Uterus (tissue), 4 donors: ENCODE data around the gene APAF1. TPM values are rescaled to one million over a fixed set of nuclear protein-coding genes. Genes with fewer than 3 reads are reported as not detected.

ENCODE experiments used
- DNase-seq, 2 donors: peaks; one replicate each; pipeline ENCODE4 v3.0.0-alpha.2; 2019 to 2020
- H3K27ac ChIP-seq, 2 donors: fragments of 200-600 bp; sonication (generic); 1 replicate in 1 of 2; 2 replicates in 1 of 2; pipeline ENCODE4 v1.5.1; 2016 to 2018
- H3K27me3 ChIP-seq, 2 donors: fragments of 200-600 bp; sonication (generic); one replicate each; pipeline ENCODE4 v1.5.1; 2018 to 2019; ENCODE audit warnings: control low read depth in 1 of 2
- H3K36me3 ChIP-seq, 2 donors: fragments of 200-600 bp; sonication (generic); one replicate each; pipeline ENCODE4 v1.5.1; 2019; ENCODE audit warnings: control low read depth in 1 of 2
- H3K4me1 ChIP-seq, 2 donors: fragments of 200-600 bp; sonication (generic); one replicate each; pipeline ENCODE4 v1.5.1; 2018 to 2019; ENCODE audit warnings: control low read depth in 1 of 2
- H3K4me3 ChIP-seq, 2 donors: fragments of 200-600 bp; sonication (generic); 1 replicate in 1 of 2; 2 replicates in 1 of 2; pipeline ENCODE4 v1.5.1; 2018 to 2019; ENCODE audit warnings: mild to moderate bottlenecking in 1 of 2
- H3K9me3 ChIP-seq, 2 donors: fragments of 200-600 bp; sonication (generic); one replicate each; pipeline ENCODE4 v1.5.1; 2019; ENCODE audit warnings: control low read depth in 1 of 2
- POLR2A ChIP-seq, 2 donors: fragments of 450-650 bp; IDR thresholded peaks; one replicate each; pipeline ENCODE4 v1.6.1; 2016; ENCODE audit warnings: antibody characterized with exemption in 2 of 2, mild to moderate bottlenecking in 1 of 2, moderate library complexity in 1 of 2
- intact Hi-C: fragments of 100-400 bp; cut with DNase I; formaldehyde crosslinking; loops from one replicate; pipeline ENCODE4 v1.15.1; 2023; ENCODE audit warnings: low total_unique reads
- total RNA-seq, 4 donors: library from RNA; depleted of rRNA in 3 of 4; stranded (reverse); fragments of >200 nt in 3 of 4; gene quantifications; one replicate each; pipeline versions ENCODE4 v1.1.0 to v1.2.4, GENCODE V29; 2014 to 2023
- TF ChIP-seq, protein P1 (sequence below), 4 experiments: fragments of 200-600 bp in 2 of 4; fragments of 450-650 bp in 2 of 4; sonication (generic) in 2 of 4; IDR thresholded peaks; one replicate each; pipeline ENCODE4 v1.5.1; 2016 to 2019; ENCODE audit warnings: antibody characterized with exemption in 4 of 4, mild to moderate bottlenecking in 2 of 4, moderate library complexity in 1 of 4
- donor health status: DM: yes; HTN: yes; CAD: no.

APAF1 gene
- total RNA-seq, 4 donors from 2014 or later = 4.6 to 57.8 (median 14.6) TPM

- Histone ChIP-seq H3K27me3 (no peaks in the 10 kb centered on the region), H3K4me1 (no peaks in the 10 kb centered on the region), H3K9me3 (no peaks in the 10 kb centered on the region), H3K4me3 (no peak overlapping the region), H3K36me3 (no peaks in the 10 kb centered on the region), H3K27ac (no peak overlapping the region)
- TF ChIP-seq, protein P1, sequence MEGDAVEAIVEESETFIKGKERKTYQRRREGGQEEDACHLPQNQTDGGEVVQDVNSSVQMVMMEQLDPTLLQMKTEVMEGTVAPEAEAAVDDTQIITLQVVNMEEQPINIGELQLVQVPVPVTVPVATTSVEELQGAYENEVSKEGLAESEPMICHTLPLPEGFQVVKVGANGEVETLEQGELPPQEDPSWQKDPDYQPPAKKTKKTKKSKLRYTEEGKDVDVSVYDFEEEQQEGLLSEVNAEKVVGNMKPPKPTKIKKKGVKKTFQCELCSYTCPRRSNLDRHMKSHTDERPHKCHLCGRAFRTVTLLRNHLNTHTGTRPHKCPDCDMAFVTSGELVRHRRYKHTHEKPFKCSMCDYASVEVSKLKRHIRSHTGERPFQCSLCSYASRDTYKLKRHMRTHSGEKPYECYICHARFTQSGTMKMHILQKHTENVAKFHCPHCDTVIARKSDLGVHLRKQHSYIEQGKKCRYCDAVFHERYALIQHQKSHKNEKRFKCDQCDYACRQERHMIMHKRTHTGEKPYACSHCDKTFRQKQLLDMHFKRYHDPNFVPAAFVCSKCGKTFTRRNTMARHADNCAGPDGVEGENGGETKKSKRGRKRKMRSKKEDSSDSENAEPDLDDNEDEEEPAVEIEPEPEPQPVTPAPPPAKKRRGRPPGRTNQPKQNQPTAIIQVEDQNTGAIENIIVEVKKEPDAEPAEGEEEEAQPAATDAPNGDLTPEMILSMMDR (IDR thresholded peaks at IDR 0.05) = no peak
- TF ChIP-seq POLR2A (IDR thresholded peaks at IDR 0.05) = no peak
- intact Hi-C loops = no loop called here
- DNase-seq = no peak
These were observed 122.2 kb downstream of the APAF1 start for GRCh38 chr12:98767248-98767647.

DNA sequence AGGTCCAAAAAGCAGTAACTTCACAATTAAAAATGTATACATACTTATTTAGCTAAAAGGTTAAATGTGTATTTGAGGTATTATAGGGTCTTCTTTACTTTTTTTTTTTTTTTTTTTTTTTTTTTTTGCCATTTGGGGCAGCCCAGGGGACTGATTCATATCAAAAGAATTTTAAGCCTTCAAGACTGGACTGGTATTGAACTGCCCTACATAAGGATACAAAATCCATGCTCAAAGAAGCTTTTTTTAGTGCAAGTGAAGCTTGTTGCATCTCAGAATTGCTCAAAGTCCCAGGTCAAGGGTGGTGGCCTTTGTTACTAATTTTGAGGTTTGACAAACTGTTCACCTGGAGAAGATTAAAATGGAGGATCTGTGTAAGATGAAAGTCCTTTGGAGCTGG is 124.0 kb downstream of the APAF1 start:
- TF ChIP-seq, protein P1 (IDR thresholded peaks at IDR 0.05) = no peak
- no peak for TF ChIP-seq POLR2A (IDR thresholded peaks at IDR 0.05)
- DNase-seq = no peak
- H3K4me1 ChIP-seq = no peaks in the 10 kb centered on the region
- no peak overlapping the region for H3K4me3 ChIP-seq
- H3K27ac ChIP-seq = no peak overlapping the region
- H3K9me3 ChIP-seq = no peaks in the 10 kb centered on the region
- intact Hi-C loops = no loop called here
- H3K27me3 ChIP-seq = no peaks in the 10 kb centered on the region
- no peaks in the 10 kb centered on the region for H3K36me3 ChIP-seq

DNA sequence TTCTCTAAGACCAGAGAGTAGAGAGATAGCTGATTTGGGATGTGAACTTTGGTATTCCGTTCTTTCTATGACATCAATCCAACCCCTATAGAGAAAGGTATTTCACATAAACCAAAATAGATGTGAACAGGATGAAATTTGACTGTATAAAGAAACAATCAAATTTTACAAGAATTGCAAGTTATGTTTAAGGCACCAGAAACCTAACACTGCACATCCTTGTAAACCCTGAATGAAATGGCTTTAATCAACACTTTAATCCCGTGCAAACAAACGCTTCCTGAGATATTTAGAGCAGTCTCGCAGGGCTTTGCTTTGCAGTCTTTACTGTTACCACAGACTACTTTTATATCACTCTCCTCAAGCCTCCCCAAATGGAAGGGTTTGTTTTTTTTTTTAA is 125.1 kb downstream of the APAF1 start:
- no peak for TF ChIP-seq POLR2A (IDR thresholded peaks at IDR 0.05)
- TF ChIP-seq, protein P1 (IDR thresholded peaks at IDR 0.05) = no peak
- Histone ChIP-seq H3K27me3 (no peaks in the 10 kb centered on the region), H3K36me3 (no peaks in the 10 kb centered on the region), H3K4me1 (no peaks in the 10 kb centered on the region), H3K9me3 (no peaks in the 10 kb centered on the region), H3K27ac (no peak overlapping the region), H3K4me3 (no peak overlapping the region)
- intact Hi-C loops = no loop called here
- no peak for DNase-seq

DNA sequence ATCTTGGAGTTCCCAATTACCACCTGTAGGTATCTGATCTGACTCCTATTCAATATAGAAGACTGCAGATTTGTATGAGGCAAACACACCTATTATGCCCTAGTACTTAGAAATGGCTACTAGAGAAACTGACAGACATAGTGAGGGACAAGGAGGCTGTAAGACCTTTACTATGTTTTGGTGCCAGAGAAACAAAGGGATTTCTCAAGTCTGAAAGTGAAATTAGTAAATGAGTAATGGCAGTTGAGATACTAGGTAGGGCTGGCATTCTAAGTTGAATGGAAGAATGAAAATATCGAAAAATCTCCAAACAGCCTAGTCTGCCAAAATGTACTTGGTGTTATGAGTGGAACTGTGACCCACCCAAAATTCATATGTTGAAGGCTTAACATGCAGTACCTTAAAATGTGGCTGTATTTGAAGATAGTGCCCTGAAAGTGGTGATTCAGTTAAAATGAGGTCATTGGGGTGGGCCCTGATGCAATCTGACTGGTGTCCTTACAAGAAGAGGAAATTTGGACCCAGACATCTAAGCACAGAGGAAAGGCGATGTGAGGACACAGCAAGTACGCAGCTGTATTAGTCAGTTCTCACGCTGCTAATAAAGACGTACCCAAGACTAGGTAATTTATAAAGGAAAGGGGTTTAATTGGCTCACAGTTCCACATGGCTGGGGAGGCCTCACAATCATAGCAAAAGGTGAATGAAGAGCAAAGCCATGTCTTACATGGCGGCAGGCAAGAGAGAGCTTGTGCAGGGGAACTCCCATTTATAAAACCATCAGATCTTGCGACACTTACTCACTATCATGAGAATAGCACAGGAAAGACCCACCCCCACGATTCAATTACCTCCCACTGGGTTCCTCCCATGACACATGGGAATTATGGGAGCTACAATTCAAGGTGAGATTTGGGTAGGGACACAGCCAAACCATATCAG is 127.0 kb downstream of the APAF1 start:
- no peak for DNase-seq
- TF ChIP-seq POLR2A (IDR thresholded peaks at IDR 0.05) = no peak
- TF ChIP-seq, protein P1 (IDR thresholded peaks at IDR 0.05) = no peak

DNA sequence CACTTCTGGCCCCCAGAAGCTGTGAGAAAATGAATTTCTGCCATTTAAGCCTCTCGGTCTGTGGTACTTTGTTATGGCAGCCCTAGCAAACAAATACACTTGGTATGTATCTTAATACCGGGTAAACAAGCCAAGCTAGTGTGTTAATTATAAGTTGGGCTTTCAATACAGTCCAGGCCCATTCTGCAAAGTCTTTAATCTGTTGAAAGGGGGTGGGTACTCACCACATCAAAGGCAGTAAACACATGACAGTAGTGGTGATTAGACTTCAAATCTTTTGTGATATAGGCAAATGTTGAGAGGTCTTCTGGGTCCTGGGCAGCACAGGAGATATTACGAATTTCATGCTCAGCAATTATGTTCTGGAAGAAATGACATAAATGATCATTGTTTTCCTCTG is 127.7 kb downstream of the APAF1 start:
- H3K4me1 ChIP-seq = no peaks in the 10 kb centered on the region
- intact Hi-C loops = no loop called here
- no peaks in the 10 kb centered on the region for H3K36me3 ChIP-seq
- H3K27me3 ChIP-seq = no peaks in the 10 kb centered on the region
- no peak for DNase-seq
- no peak for TF ChIP-seq POLR2A (IDR thresholded peaks at IDR 0.05)
- TF ChIP-seq, protein P1 (IDR thresholded peaks at IDR 0.05) = no peak
- H3K27ac ChIP-seq = no peak overlapping the region
- H3K9me3 ChIP-seq = no peaks in the 10 kb centered on the region
- no peak overlapping the region for H3K4me3 ChIP-seq

More for the DNA sequence above, 127.0 kb downstream of the APAF1 start:
- intact Hi-C loops = no loop called here
- H3K4me3 ChIP-seq = no peak overlapping the region
- H3K9me3 ChIP-seq = no peaks in the 10 kb centered on the region
- H3K27ac ChIP-seq = no peak overlapping the region
- H3K27me3 ChIP-seq = no peaks in the 10 kb centered on the region
- no peaks in the 10 kb centered on the region for H3K4me1 ChIP-seq
- H3K36me3 ChIP-seq = no peaks in the 10 kb centered on the region
